DND-41 (cell line): ENCODE data around the gene NR2F1-AS1.

Experiments used
- ATAC-seq: fragments of 200-7000 bp; cut with Tn5 transposase; 3 replicates; pipeline ENCODE4 v1.9.1; 2021; ENCODE audit warnings: low read depth; ENCODE audit not compliant: insufficient read depth
- DNase-seq: peaks from one replicate; pipeline ENCODE4 v3.0.0-alpha.2; 2020
- H2AFZ ChIP-seq: 2 replicates; pipeline ENCODE4 v1.6.0; 2012; ENCODE audit warnings: low read depth, low read length
- H3K27ac ChIP-seq: 2 replicates; pipeline ENCODE4 v1.5.1; 2012; ENCODE audit warnings: low read length, inconsistent platforms
- H3K27me3 ChIP-seq: fragments of 200-600 bp; sonication (generic); 2 replicates; pipeline ENCODE4 v1.6.0; 2012; ENCODE audit warnings: low read length, mild to moderate bottlenecking, inconsistent platforms; ENCODE audit not compliant: insufficient read depth, poor library complexity
- H3K36me3 ChIP-seq: 2 replicates; pipeline ENCODE4 v1.5.1; 2012; ENCODE audit warnings: low read length, inconsistent platforms; ENCODE audit not compliant: insufficient read depth
- H3K4me1 ChIP-seq: 2 replicates; pipeline ENCODE4 v1.5.1; 2012; ENCODE audit warnings: mild to moderate bottlenecking, low read length; ENCODE audit not compliant: insufficient read depth
- H3K4me2 ChIP-seq: 2 replicates; pipeline ENCODE4 v1.6.0; 2012; ENCODE audit warnings: mild to moderate bottlenecking, moderate library complexity, low read length, inconsistent platforms; ENCODE audit not compliant: insufficient read depth
- H3K4me3 ChIP-seq, 2 experiments: fragments of 200-600 bp in 1 of 2; shearing (Covaris generic) in 1 of 2; 2 replicates each; pipeline ENCODE4 v1.5.1; 2012 to 2016; ENCODE audit warnings: inconsistent platforms in 2 of 2, low read length in 2 of 2, mild to moderate bottlenecking in 2 of 2, low read depth in 1 of 2, moderate library complexity in 1 of 2
- H3K79me2 ChIP-seq: 2 replicates; pipeline ENCODE4 v1.6.0; 2012; ENCODE audit warnings: low read length, inconsistent platforms; ENCODE audit not compliant: insufficient read depth
- H3K9ac ChIP-seq: 2 replicates; pipeline ENCODE4 v1.6.0; 2012; ENCODE audit warnings: low read depth, mild to moderate bottlenecking, inconsistent platforms, low read length, moderate library complexity
- H3K9me3 ChIP-seq: 2 replicates; pipeline ENCODE4 v1.5.1; 2012; ENCODE audit warnings: low read length, moderate library complexity, mild to moderate bottlenecking, inconsistent platforms; ENCODE audit not compliant: insufficient read depth, severe bottlenecking
- H4K20me1 ChIP-seq: 2 replicates; pipeline ENCODE4 v1.6.0; 2012; ENCODE audit warnings: low read length; ENCODE audit not compliant: insufficient read depth
- CTCF ChIP-seq: IDR thresholded peaks from 2 replicates; pipeline ENCODE4 v1.5.1; 2012; ENCODE audit warnings: borderline replicate concordance, low read length, moderate library complexity, mild to moderate bottlenecking; ENCODE audit not compliant: poor library complexity, severe bottlenecking; ENCODE audit errors: extremely low read depth
- EZH2 ChIP-seq: IDR thresholded peaks from 3 replicates; pipeline ENCODE4 v1.6.1; 2012; ENCODE audit warnings: borderline replicate concordance, low read depth, mild to moderate bottlenecking, moderate library complexity, low read length, inconsistent platforms; ENCODE audit not compliant: severe bottlenecking

NR2F1-AS1 gene

GRCh38 chr5:93601802-93602155, 20.8 kb upstream of the NR2F1-AS1 start:
- Histone ChIP-seq H3K4me2 (no peak overlapping the region), H3K9ac (no peak overlapping the region), H3K27ac (no peak overlapping the region), H4K20me1 (no peaks in the 10 kb centered on the region), H3K79me2 (no peaks in the 10 kb centered on the region), H3K4me1 (no peaks in the 10 kb centered on the region), H2AFZ (no peak overlapping the region), H3K27me3 (peaks cover 17% of the 10 kb centered on the region), H3K36me3 (no peaks in the 10 kb centered on the region), H3K9me3 (no peaks in the 10 kb centered on the region), H3K4me3 (no peak overlapping the region)
- TF ChIP-seq EZH2 (no peak), CTCF (no peak)
- DNase-seq (no peak), ATAC-seq (no peak)

GRCh38 chr5:93601071-93601801, 20.2 kb upstream of the NR2F1-AS1 start:
- Histone ChIP-seq H3K27me3 (peaks cover 16% of the 10 kb centered on the region), H3K9me3 (no peaks in the 10 kb centered on the region), H3K79me2 (no peaks in the 10 kb centered on the region), H3K4me1 (no peaks in the 10 kb centered on the region), H3K9ac (no peak overlapping the region), H4K20me1 (no peaks in the 10 kb centered on the region), H3K4me2 (no peak overlapping the region), H3K36me3 (no peaks in the 10 kb centered on the region), H3K27ac (no peak overlapping the region), H2AFZ (no peak overlapping the region), H3K4me3 (no peak overlapping the region)
- ATAC-seq (no peak), DNase-seq (no peak)
- TF ChIP-seq EZH2 (no peak), CTCF (no peak)

GRCh38 chr5:93600409-93601070, 19.5 kb upstream of the NR2F1-AS1 start:
- no peak overlapping the region for H3K4me3 ChIP-seq
- no peaks in the 10 kb centered on the region for H4K20me1 ChIP-seq
- H3K4me2 ChIP-seq, result no peak overlapping the region

More at GRCh38 chr5:93600409-93601070, 19.5 kb upstream of the NR2F1-AS1 start:
- Histone ChIP-seq H3K27ac (no peak overlapping the region), H2AFZ (no peak overlapping the region), H3K27me3 (peaks cover 11% of the 10 kb centered on the region), H3K36me3 (no peaks in the 10 kb centered on the region), H3K79me2 (no peaks in the 10 kb centered on the region), H3K9ac (no peak overlapping the region), H3K4me1 (no peaks in the 10 kb centered on the region), H3K9me3 (no peaks in the 10 kb centered on the region)
- ATAC-seq (no peak), DNase-seq (no peak)
- TF ChIP-seq EZH2 (no peak), CTCF (no peak)
